Mesothelial cell of epicardium (in vitro differentiated cells): ENCODE data around the gene CHTF18. TPM values are rescaled to one million over a fixed set of nuclear protein-coding genes. Genes with fewer than 3 reads are reported as not detected.

Source experiments
- DNase-seq, 2 experiments: peaks; one replicate each; pipeline ENCODE4 v3.0.0; 2021; ENCODE audit warnings: low spot score in 2 of 2; ENCODE audit not compliant: unreplicated experiment in 2 of 2
- H3K27ac Mint-ChIP-seq: 2 replicates; pipeline ENCODE4 v1.8.0; 2021; ENCODE audit warnings: mixed read lengths
- H3K27me3 Mint-ChIP-seq: 2 replicates; pipeline ENCODE4 v1.8.0; 2021; ENCODE audit warnings: low read depth, mixed read lengths
- H3K36me3 Mint-ChIP-seq: 2 replicates; pipeline ENCODE4 v1.8.0; 2021; ENCODE audit warnings: mixed read lengths
- H3K4me1 Mint-ChIP-seq: 2 replicates; pipeline ENCODE4 v1.8.0; 2021; ENCODE audit warnings: mixed read lengths
- H3K4me3 Mint-ChIP-seq: 2 replicates; pipeline ENCODE4 v1.8.0; 2021; ENCODE audit warnings: mild to moderate bottlenecking, moderate library complexity, mixed read lengths
- H3K9me3 Mint-ChIP-seq: 2 replicates; pipeline ENCODE4 v1.8.0; 2021; ENCODE audit warnings: mixed read lengths
- CTCF ChIP-seq: fragments of 200-600 bp; sonication (generic); IDR thresholded peaks from one replicate; pipeline ENCODE4 v1.5.0; 2021; ENCODE audit warnings: antibody characterized with exemption; ENCODE audit not compliant: unreplicated experiment
- microRNA-seq: library from miRNA; unstranded; fragments of <30 nt; microRNA quantifications from one replicate; pipeline ENCODE4 v1.2.0, GENCODE V29; 2021; ENCODE audit warnings: inconsistent platforms, mixed read lengths
- total RNA-seq: library from RNA; stranded (reverse); gene quantifications from 3 replicates; pipeline ENCODE4 v1.2.1, GENCODE V29; 2021

CHTF18 gene
- total RNA-seq, 1 donor from 2014 or later = 89.2 TPM

GRCh38 chr16:845351-845745 is 56.9 kb downstream of the CHTF18 start:
- Mint-ChIP-seq H3K27me3 (no peaks in the 10 kb centered on the region), H3K9me3 (peaks cover 20% of the 10 kb centered on the region), H3K4me1 (no peaks in the 10 kb centered on the region), H3K36me3 (peaks cover 12% of the 10 kb centered on the region), H3K4me3 (no peak overlapping the region), H3K27ac (no peak overlapping the region)
- no peak for DNase-seq
- TF ChIP-seq CTCF = no peak

GRCh38 chr16:847151-847550 is 58.7 kb downstream of the CHTF18 start:
- DNase-seq = no peak
- no peak overlapping the region for H3K27ac Mint-ChIP-seq
- no peak overlapping the region for H3K4me3 Mint-ChIP-seq
- H3K27me3 Mint-ChIP-seq = no peaks in the 10 kb centered on the region
- TF ChIP-seq CTCF = no peak
- no peaks in the 10 kb centered on the region for H3K4me1 Mint-ChIP-seq
- H3K9me3 Mint-ChIP-seq = peaks cover 25% of the 10 kb centered on the region
- peaks cover 18% of the 10 kb centered on the region for H3K36me3 Mint-ChIP-seq

Small RNA genes lying within 50 kb of the gene (microRNA-seq; reads per million reads assigned to microRNA genes)
- not detected for gene MIR662

Other genes starting within 250 kb of the CHTF18 start
- gene PRR35, start 228.2 kb upstream of the CHTF18 start, total RNA-seq = 0.25 TPM in 1 of 3 replicates, not detected in the others
- gene NHLRC4, start 221.6 kb upstream of the CHTF18 start, total RNA-seq = 2.3 to 3.0 TPM (median 2.7 TPM) in 3 replicates
- 78.5 to 86.7 TPM (median 84.8 TPM) in 3 replicates for gene PIGQ, start 218.7 kb upstream of the CHTF18 start, total RNA-seq
- gene RAB40C, start 198.6 kb upstream of the CHTF18 start, total RNA-seq = 23.2 to 26.2 TPM (median 25.5 TPM) in 3 replicates
- 0.47 to 0.94 TPM (median 0.84 TPM) in 3 replicates for gene WFIKKN1, start 157.6 kb upstream of the CHTF18 start, total RNA-seq
- gene METTL26, start 152.3 kb upstream of the CHTF18 start, total RNA-seq = 72.1 to 74.0 TPM (median 73.2 TPM) in 3 replicates
- 20.5 to 24.6 TPM (median 21.7 TPM) in 3 replicates for gene MCRIP2, start 146.8 kb upstream of the CHTF18 start, total RNA-seq
- 75.9 to 86.9 TPM (median 77.2 TPM) in 3 replicates for gene WDR90, start 139.3 kb upstream of the CHTF18 start, total RNA-seq
- gene RHOT2, start 120.5 kb upstream of the CHTF18 start, total RNA-seq = 190 to 207 TPM (median 194 TPM) in 3 replicates
- 5.9 to 6.1 TPM (median 6.0 TPM) in 3 replicates for gene RHBDL1, start 112.9 kb upstream of the CHTF18 start, total RNA-seq
- gene STUB1, start 108.2 kb upstream of the CHTF18 start, total RNA-seq = 69.4 to 79.9 TPM (median 72.5 TPM) in 3 replicates
- gene JMJD8, start 104.3 kb upstream of the CHTF18 start, total RNA-seq = 46.1 to 51.2 TPM (median 46.5 TPM) in 3 replicates
- 20.6 to 22.8 TPM (median 21.9 TPM) in 3 replicates for gene WDR24, start 98.2 kb upstream of the CHTF18 start, total RNA-seq
- 0.18 to 0.85 TPM (median 0.23 TPM) in 3 replicates for gene FBXL16, start 82.8 kb upstream of the CHTF18 start, total RNA-seq
- 12.8 to 15.3 TPM (median 15.1 TPM) in 3 replicates for gene METRN, start 73.5 kb upstream of the CHTF18 start, total RNA-seq
- 26.2 to 33.8 TPM (median 27.5 TPM) in 3 replicates for gene ANTKMT, start 67.5 kb upstream of the CHTF18 start, total RNA-seq
- gene CCDC78, start 62.2 kb upstream of the CHTF18 start, total RNA-seq = 2.5 to 3.2 TPM (median 2.7 TPM) in 3 replicates
- gene HAGHL, start 61.5 kb upstream of the CHTF18 start, total RNA-seq = 6.4 to 8.6 TPM (median 7.4 TPM) in 3 replicates
- 39.9 to 46.0 TPM (median 45.1 TPM) in 3 replicates for gene CIAO3, start 47.6 kb upstream of the CHTF18 start, total RNA-seq
- gene MSLN, start 27.9 kb upstream of the CHTF18 start, total RNA-seq = 5.0 to 5.8 TPM (median 5.7 TPM) in 3 replicates
- gene RPUSD1, start 239 bp upstream of the CHTF18 start, total RNA-seq = 21.5 to 23.0 TPM (median 21.9 TPM) in 3 replicates
- not detected in 3 replicates for gene GNG13, start 12.1 kb downstream of the CHTF18 start, total RNA-seq
- gene LMF1, start 182.4 kb downstream of the CHTF18 start, total RNA-seq = 33.1 to 38.1 TPM (median 37.4 TPM) in 3 replicates
- 4.7 to 6.0 TPM (median 5.1 TPM) in 3 replicates for gene SOX8, start 193.2 kb downstream of the CHTF18 start, total RNA-seq